HepG2 (cell line): Measurements from ENCODE around the gene RPAP2. TPM values are rescaled to one million over a fixed set of nuclear protein-coding genes. Genes with fewer than 3 reads are reported as not detected.
A peak's percentile ranks its signal among the peaks of the same experiment; 100 is the strongest.

Experiments
- ASH2L ChIP-seq: fragments of 300-600, 200-600 bp; sonication (generic); IDR thresholded peaks from 2 replicates; pipeline ENCODE4 v1.7.0; 2017; ENCODE audit warnings: low read depth, mild to moderate bottlenecking, moderate library complexity, mixed read lengths, low read length; ENCODE audit not compliant: insufficient read length
- ATF5 ChIP-seq: sonication (generic); formaldehyde crosslinking; IDR thresholded peaks from 2 replicates; pipeline ENCODE4 v1.4.0; 2020; ENCODE audit warnings: mild to moderate bottlenecking, low read depth, missing genetic modification reagents
- GABPB1 ChIP-seq: IDR thresholded peaks from 2 replicates; pipeline ENCODE4 v1.6.1; 2016; ENCODE audit warnings: mild to moderate bottlenecking, missing genetic modification reagents, moderate library complexity, missing compliant biosample characterization
- GMEB1 ChIP-seq: sonication (generic); formaldehyde crosslinking; IDR thresholded peaks from 2 replicates; pipeline ENCODE4 v1.5.1; 2020; ENCODE audit warnings: missing genetic modification reagents, mild to moderate bottlenecking, borderline replicate concordance
- HNF4A ChIP-seq: sonication (generic); formaldehyde crosslinking; IDR thresholded peaks from 2 replicates; pipeline ENCODE4 v1.4.0; 2020; ENCODE audit warnings: missing genetic modification reagents
- IRX3 ChIP-seq: sonication (generic); formaldehyde crosslinking; IDR thresholded peaks from 2 replicates; pipeline ENCODE4 v1.8.1; 2023; ENCODE audit warnings: mild to moderate bottlenecking, low read depth, missing genetic modification reagents, borderline replicate concordance
- KLF12 ChIP-seq: sonication (generic); formaldehyde crosslinking; IDR thresholded peaks from 2 replicates; pipeline ENCODE4 v1.4.0; 2020; ENCODE audit warnings: missing genetic modification reagents, borderline replicate concordance
- KMT2A ChIP-seq: sonication (generic); formaldehyde crosslinking; IDR thresholded peaks from 2 replicates; pipeline ENCODE4 v1.4.0; 2020; ENCODE audit warnings: missing genetic modification reagents
- PAF1 ChIP-seq: IDR thresholded peaks from 2 replicates; pipeline ENCODE4 v1.6.1; 2016; ENCODE audit warnings: missing genetic modification reagents, missing compliant biosample characterization
- PHF8 ChIP-seq: sonication (generic); formaldehyde crosslinking; IDR thresholded peaks from 2 replicates; pipeline ENCODE4 v1.5.0; 2020; ENCODE audit warnings: missing genetic modification reagents
- POLR2AphosphoS5 ChIP-seq: IDR thresholded peaks from 2 replicates; pipeline ENCODE4 v1.6.1; 2012; ENCODE audit warnings: low read depth, low read length
- THAP8 ChIP-seq: sonication (generic); formaldehyde crosslinking; IDR thresholded peaks from 2 replicates; pipeline ENCODE4 v1.5.1; 2020; ENCODE audit warnings: missing genetic modification reagents, mild to moderate bottlenecking, borderline replicate concordance
- YY1 ChIP-seq: IDR thresholded peaks from 2 replicates; pipeline ENCODE4 v1.6.1; 2011; ENCODE audit warnings: low read length, low read depth, moderate library complexity, mild to moderate bottlenecking; ENCODE audit not compliant: insufficient read depth, insufficient replicate concordance
- ZBED4 ChIP-seq: sonication (generic); formaldehyde crosslinking; IDR thresholded peaks from 2 replicates; pipeline ENCODE4 v1.4.0; 2020; ENCODE audit warnings: missing genetic modification reagents, borderline replicate concordance
- ZNF280D ChIP-seq: sonication (generic); formaldehyde crosslinking; IDR thresholded peaks from 2 replicates; pipeline ENCODE4 v1.5.1; 2020; ENCODE audit warnings: mild to moderate bottlenecking, missing genetic modification reagents
- ZNF292 ChIP-seq: sonication (generic); formaldehyde crosslinking; IDR thresholded peaks from 2 replicates; pipeline ENCODE4 v1.8.1; 2022; ENCODE audit warnings: mild to moderate bottlenecking, low read depth, missing genetic modification reagents, borderline replicate concordance
- ZNF335 ChIP-seq: sonication (generic); formaldehyde crosslinking; IDR thresholded peaks from 2 replicates; pipeline ENCODE4 v1.4.0; 2020; ENCODE audit warnings: missing genetic modification reagents
- ZNF501 ChIP-seq: sonication (generic); formaldehyde crosslinking; IDR thresholded peaks from 2 replicates; pipeline ENCODE4 v1.5.1; 2020; ENCODE audit warnings: mild to moderate bottlenecking, moderate library complexity, missing genetic modification reagents
- ZSCAN12 ChIP-seq: sonication (generic); formaldehyde crosslinking; IDR thresholded peaks from 2 replicates; pipeline ENCODE4 v1.9.0; 2021; ENCODE audit warnings: mild to moderate bottlenecking, missing genetic modification reagents
- polyA plus RNA-seq, 8 experiments: library from polyadenylated mRNA; depleted of rRNA in 3 of 8; stranded (reverse) in 7 of 8; unstranded in 1 of 8; fragments of >200 nt; fragmentation: Illumina TruSeq in 4 of 8; extraction: Trizol in 4 of 8; gene quantifications; 2 replicates each; pipeline versions ENCODE4 v1.2.1 to v1.2.3, GENCODE V29; 2011 to 2016; ENCODE audit warnings: low read depth in 4 of 8, missing spikeins in 1 of 8, mixed read lengths in 1 of 8; ENCODE audit not compliant: insufficient read depth in 1 of 8
- total RNA-seq, 5 experiments: library from RNA; depleted of rRNA; stranded (reverse); fragments of >200 nt; fragmentation: Illumina TruSeq; extraction: Trizol; gene quantifications; 2 replicates each; pipeline ENCODE4 v1.2.3, GENCODE V29; 2016; ENCODE audit warnings: low read depth in 1 of 5

The RPAP2 gene
- total and polyA plus RNA-seq, 2 of the 13 experiments (the other 11 are each of a cell fraction or from before 2014, with no cell fraction given): 10.0 to 34.8 TPM

GRCh38 chr1:92441697-92442342 lies 143.0 kb downstream of the RPAP2 start (continued):
- TF ChIP-seq ASH2L: no peak
- TF ChIP-seq GABPB1 (CRISPR knock-in tag): peak; percentile 97
- TF ChIP-seq HNF4A: peak; percentile 46
- TF ChIP-seq PHF8 (CRISPR knock-in tag): peak; percentile 99
- TF ChIP-seq ZNF335: peak; percentile 76; the same call in 1 of the 2 replicates
- TF ChIP-seq POLR2AphosphoS5: peak; percentile 94
- no peak for TF ChIP-seq THAP8 (CRISPR knock-in tag)
- peak; percentile 90 for TF ChIP-seq ZNF501 (CRISPR knock-in tag)
- TF ChIP-seq KLF12 (CRISPR knock-in tag): peak; percentile 94; the same call in 1 of the 2 replicates
- TF ChIP-seq GMEB1 (CRISPR knock-in tag): peak; percentile 69; the same call in 1 of the 2 replicates
- TF ChIP-seq PAF1 (CRISPR knock-in tag): no peak
- TF ChIP-seq ZNF292 (CRISPR knock-in tag): no peak
- peak; percentile 26 for TF ChIP-seq YY1
- no peak for TF ChIP-seq ZSCAN12
- peak; percentile 86; the same call in 1 of the 2 replicates for TF ChIP-seq IRX3 (CRISPR knock-in tag)
- 0 out of 2 replicates have a peak, but pooled peaks have one; percentile 37 for TF ChIP-seq KMT2A (CRISPR knock-in tag)
- TF ChIP-seq ATF5: peak; percentile 64; the same call in 1 of the 2 replicates
- TF ChIP-seq ZNF280D: 0 out of 2 replicates have a peak, but pooled peaks have one; percentile 55
- no peak for TF ChIP-seq ZBED4
